Raji (cell line): ENCODE data around the gene INPP5D.

Experiments
- POLR2A ChIP-seq: IDR thresholded peaks from 2 replicates; pipeline ENCODE4 v1.6.1; 2011; ENCODE audit warnings: low read depth, low read length, control low read depth; ENCODE audit not compliant: insufficient read depth

Gene INPP5D

GRCh38 chr2:233107011-233107410 is 46.9 kb downstream of the INPP5D start:
- no peak for TF ChIP-seq POLR2A

DNA sequence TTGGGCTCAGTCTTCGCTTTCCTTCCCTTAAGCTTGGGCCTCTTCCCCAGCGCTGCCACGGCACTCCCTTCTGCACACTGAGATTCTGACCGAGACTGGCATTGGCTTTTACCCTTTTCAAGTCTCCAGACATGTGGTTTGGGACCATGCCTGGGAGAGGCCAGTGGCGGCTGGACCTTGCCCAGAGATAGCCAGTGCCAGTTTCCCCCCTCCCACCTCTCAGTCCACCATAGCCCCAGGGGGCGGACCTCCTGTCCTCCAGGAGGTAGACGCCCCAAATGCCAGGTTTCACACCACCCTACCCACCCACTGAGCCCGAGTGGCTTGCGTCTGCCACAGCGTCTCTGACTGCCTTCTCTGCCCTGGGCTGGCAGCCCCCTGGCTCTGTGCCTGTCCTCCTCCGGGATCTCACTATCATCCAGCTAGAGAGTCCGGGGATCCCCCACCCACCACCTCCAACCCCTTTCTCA is 47.7 kb downstream of the INPP5D start:
- no peak for TF ChIP-seq POLR2A

- TF ChIP-seq POLR2A: no peak
These were observed 48.7 kb downstream of the INPP5D start for GRCh38 chr2:233108611-233109490.

GRCh38 chr2:233111427-233111826 is 51.3 kb downstream of the INPP5D start:
- no peak for TF ChIP-seq POLR2A

DNA sequence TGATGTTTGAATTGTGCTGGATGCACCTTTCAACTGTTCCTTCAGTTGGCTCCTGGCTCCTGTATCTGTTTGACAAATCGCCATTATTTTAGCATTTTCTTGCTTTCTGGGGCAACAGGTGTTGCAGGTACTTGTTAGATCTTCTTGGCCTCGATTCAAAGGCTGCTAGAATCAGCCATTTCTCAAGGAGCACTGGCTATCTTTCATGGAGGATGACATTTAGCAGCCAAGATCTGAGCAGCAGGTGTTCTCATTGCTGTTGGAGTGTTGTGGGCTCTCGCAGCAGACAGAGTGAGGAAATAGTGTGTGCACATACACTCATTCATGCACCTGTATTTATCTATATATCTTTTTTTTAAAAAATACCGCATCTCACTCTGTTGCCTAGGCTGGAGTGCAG is 52.2 kb downstream of the INPP5D start:
- no peak for TF ChIP-seq POLR2A

DNA sequence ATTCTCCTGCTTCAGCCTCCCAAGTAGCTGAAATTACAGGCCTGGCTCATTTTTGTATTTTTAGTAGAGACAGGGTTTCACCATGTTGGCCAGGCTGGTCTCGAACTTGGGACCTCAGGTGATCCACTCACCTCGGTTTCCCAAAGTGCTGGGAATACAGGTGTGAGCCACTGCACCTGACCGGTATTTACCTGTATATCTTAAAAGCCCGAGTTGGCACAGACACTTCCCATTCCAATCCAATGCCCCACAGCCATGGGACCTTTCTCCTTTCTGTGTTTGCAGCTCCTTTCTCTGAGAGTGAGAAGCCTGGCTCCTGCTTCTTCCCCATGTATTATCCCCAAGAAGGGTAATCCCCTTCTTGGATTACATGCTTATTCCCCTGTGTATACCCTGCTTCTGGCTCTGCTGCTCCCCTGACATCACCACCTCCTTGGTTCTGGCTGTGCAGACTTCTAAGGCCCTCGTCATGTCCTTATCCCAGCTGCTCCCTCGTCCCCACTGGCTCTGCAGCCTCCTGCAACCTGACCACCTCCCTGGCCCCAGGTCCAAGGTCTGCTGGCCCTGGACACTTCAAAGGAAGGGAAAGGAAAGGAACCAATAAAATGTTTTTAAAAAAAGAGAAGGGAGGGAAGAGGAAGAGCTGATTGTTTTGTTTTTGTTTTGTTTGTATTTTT is 52.8 kb downstream of the INPP5D start:
- no peak for TF ChIP-seq POLR2A

DNA sequence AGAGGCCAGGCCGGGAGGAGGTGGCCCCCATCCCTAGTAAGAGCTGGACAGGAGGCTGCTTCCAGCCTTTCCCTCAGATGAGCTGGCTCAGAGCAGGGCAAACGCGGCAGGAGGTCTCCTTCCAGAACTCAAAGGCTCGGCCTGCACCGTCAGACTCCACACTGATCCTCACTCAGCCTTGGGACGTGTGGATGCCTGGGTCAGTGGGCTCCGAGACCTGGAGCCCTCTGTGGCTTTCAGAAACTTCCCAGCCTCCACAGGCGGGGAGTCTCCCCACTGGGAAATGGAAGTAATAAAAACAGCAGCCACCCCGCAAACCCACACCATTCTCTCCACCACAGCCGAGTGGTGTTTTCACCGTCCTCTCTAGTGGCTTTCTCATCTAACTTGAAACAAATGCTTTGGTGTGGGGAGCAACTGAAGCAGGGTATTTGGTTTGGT is 54.3 kb downstream of the INPP5D start:
- no peak for TF ChIP-seq POLR2A

- TF ChIP-seq POLR2A: no peak
These were observed 55.0 kb downstream of the INPP5D start for GRCh38 chr2:233115121-233115520.

- no peak for TF ChIP-seq POLR2A
These were observed 55.6 kb downstream of the INPP5D start for GRCh38 chr2:233115741-233116140.

- no peak for TF ChIP-seq POLR2A
These were observed 56.8 kb downstream of the INPP5D start for GRCh38 chr2:233116946-233117345.

GRCh38 chr2:233117351-233117750 is 57.2 kb downstream of the INPP5D start:
- no peak for TF ChIP-seq POLR2A

- no peak for TF ChIP-seq POLR2A
These were observed 57.9 kb downstream of the INPP5D start for GRCh38 chr2:233117811-233118647.

DNA sequence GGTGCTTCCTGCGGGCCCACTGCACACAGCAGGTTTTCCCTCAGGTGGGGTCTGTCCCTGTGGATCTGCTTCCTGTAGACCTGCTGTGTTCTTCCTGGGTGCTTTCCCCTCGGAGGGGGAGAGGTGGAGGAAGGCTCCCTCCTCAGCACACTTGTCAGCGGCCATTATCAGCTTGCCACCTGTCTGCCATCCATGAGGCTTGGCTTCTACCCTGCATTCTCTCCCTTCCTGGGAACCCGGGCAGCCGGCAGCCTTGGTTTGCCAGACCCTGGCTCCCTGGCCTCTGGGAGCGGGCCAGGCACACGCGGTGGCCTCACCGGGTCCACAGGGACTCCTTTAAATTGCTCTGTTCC is 58.5 kb downstream of the INPP5D start:
- TF ChIP-seq POLR2A: no peak

GRCh38 chr2:233119123-233119522 is 59.0 kb downstream of the INPP5D start:
- no peak for TF ChIP-seq POLR2A

GRCh38 chr2:233119806-233120205 is 59.7 kb downstream of the INPP5D start:
- no peak for TF ChIP-seq POLR2A
